PC-9 (cell line): Measurements from ENCODE around the gene GCM1. TPM values are rescaled to one million over a fixed set of nuclear protein-coding genes. Genes with fewer than 3 reads are reported as not detected.

Experiments used
- BruUV-seq: library from RNA; stranded (reverse); fragments of 400-500 nt; replicated peaks from 2 replicates; lab custom pipeline; 2021; lab: Mats Ljungman, UMichigan
- CTCF ChIA-PET: fragments of 300-600 bp; sonication (Branson Sonifier 250); formaldehyde crosslinking; loops from one replicate; lab custom pipeline; 2022; ENCODE audit warnings: antibody characterized with exemption; lab: Charles Lee
- POLR2A ChIA-PET: fragments of 300-600 bp; sonication (Branson Sonifier 250); formaldehyde crosslinking; loops from one replicate; lab custom pipeline; 2022; ENCODE audit warnings: antibody characterized with exemption; ENCODE audit not compliant: unreplicated experiment; lab: Charles Lee
- DNase-seq, 2 experiments: peaks; one replicate each; pipeline versions ENCODE4 v3.0.0 to v3.0.0-alpha.2; 2015 to 2022; ENCODE audit warnings: mixed read lengths in 1 of 2
- H2AFZ ChIP-seq: fragments of 200-600 bp; sonication (generic); 2 replicates; pipeline ENCODE4 v1.8.1; 2017; ENCODE audit warnings: antibody characterized with exemption
- H3F3A ChIP-seq: fragments of 200-600 bp; sonication (generic); 2 replicates; pipeline ENCODE4 v1.8.1; 2017; ENCODE audit warnings: antibody characterized with exemption, mild to moderate bottlenecking, low read depth; ENCODE audit not compliant: insufficient read depth
- H3K27ac ChIP-seq: fragments of 200-600 bp; sonication (generic); 2 replicates; pipeline ENCODE4 v1.6.1; 2016; ENCODE audit warnings: mixed run types
- H3K27me3 ChIP-seq: fragments of 200-600 bp; sonication (generic); 2 replicates; pipeline ENCODE4 v1.6.1; 2016; ENCODE audit warnings: low read depth, mixed run types; ENCODE audit not compliant: insufficient read depth
- H3K36me3 ChIP-seq: fragments of 200-600 bp; sonication (generic); 2 replicates; pipeline ENCODE4 v1.6.1; 2016; ENCODE audit warnings: low read depth, mixed run types
- H3K4me1 ChIP-seq: fragments of 200-600 bp; sonication (generic); replicated peaks from 2 replicates; pipeline ENCODE4 v1.6.1; 2016; ENCODE audit warnings: mixed run types; ENCODE audit not compliant: insufficient read depth
- H3K4me2 ChIP-seq: fragments of 200-600 bp; sonication (generic); 2 replicates; pipeline ENCODE4 v1.6.1; 2017; ENCODE audit warnings: mixed run types
- H3K4me3 ChIP-seq: fragments of 200-600 bp; sonication (generic); 2 replicates; pipeline ENCODE4 v1.6.1; 2016; ENCODE audit warnings: mixed run types
- H3K79me2 ChIP-seq: fragments of 200-600 bp; sonication (generic); 2 replicates; pipeline ENCODE4 v1.6.1; 2017; ENCODE audit warnings: low read depth, mixed run types
- H3K9me2 ChIP-seq: fragments of 200-600 bp; sonication (generic); 2 replicates; pipeline ENCODE4 v1.8.1; 2017; ENCODE audit warnings: mild to moderate bottlenecking; ENCODE audit not compliant: insufficient read depth
- H3K9me3 ChIP-seq: fragments of 200-600 bp; sonication (generic); 2 replicates; pipeline ENCODE4 v1.8.1; 2016; ENCODE audit warnings: low read depth; ENCODE audit not compliant: insufficient read depth
- H4K20me1 ChIP-seq: fragments of 200-600 bp; sonication (generic); 2 replicates; pipeline ENCODE4 v1.8.1; 2017; ENCODE audit not compliant: insufficient read depth
- EZH2 ChIP-seq: fragments of 200-600 bp; sonication (generic); IDR thresholded peaks from 2 replicates; pipeline ENCODE4 v1.8.0; 2017; ENCODE audit warnings: antibody characterized with exemption, low read depth
- intact Hi-C: fragments of 100-400 bp; cut with micrococcal nuclease; formaldehyde crosslinking; loops from one replicate; pipeline ENCODE4 v1.10.0; 2022; ENCODE audit not compliant: unreplicated experiment
- total RNA-seq: library from RNA; stranded (reverse); gene quantifications from 2 replicates; pipeline ENCODE4 v1.2.3, GENCODE V29; 2021
- TF ChIP-seq, protein P1 (sequence below): fragments of 200-600 bp; sonication (generic); conservative IDR thresholded peaks from 2 replicates; pipeline ENCODE4 v1.6.1; 2017; ENCODE audit warnings: mixed run types, antibody characterized with exemption, mild to moderate bottlenecking, moderate library complexity

The GCM1 gene
- total RNA-seq, 1 experiment from 2014 or later, result 0.13 TPM

DNA sequence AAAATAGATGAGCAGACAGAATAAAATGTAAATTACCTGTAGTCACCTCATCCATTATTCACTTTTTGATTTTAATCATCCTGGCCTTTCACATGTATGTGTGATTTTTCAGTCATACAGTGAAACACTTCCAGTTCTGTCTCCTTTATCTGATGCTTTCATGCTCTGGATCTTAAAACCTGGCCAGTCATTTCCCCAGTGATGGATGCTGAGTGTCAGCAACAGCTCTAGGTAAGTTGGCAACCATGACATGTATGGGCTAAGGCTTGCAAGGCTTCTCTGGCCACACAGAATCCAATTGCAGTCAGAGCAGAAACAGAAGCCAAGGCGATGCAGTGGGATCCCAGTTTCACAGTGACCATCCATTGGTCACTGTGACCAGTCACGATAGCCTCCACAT, 47.6 kb downstream of the GCM1 start:
- intact Hi-C loops, result loop anchor here (10.0 kb wide), 1 partner anchor 854 kb away; no protein-coding TSS in a partner anchor
- POLR2A ChIA-PET, result no interaction called here
- Histone ChIP-seq H3K4me1 (peaks cover 7% of the 10 kb centered on the region), H3K79me2 (no peaks in the 10 kb centered on the region), H3K9me2 (no peaks in the 10 kb centered on the region), H3F3A (peaks cover 16% of the 10 kb centered on the region; the same call in 1 of the 2 replicates), H2AFZ (no peak overlapping the region), H3K4me2 (no peak overlapping the region), H4K20me1 (no peaks in the 10 kb centered on the region), H3K9me3 (no peaks in the 10 kb centered on the region), H3K27me3 (no peaks in the 10 kb centered on the region), H3K4me3 (no peak overlapping the region), H3K27ac (no peak overlapping the region), H3K36me3 (peaks cover 8% of the 10 kb centered on the region)
- no peak for DNase-seq
- BruUV-seq, result no TSS peak
- CTCF ChIA-PET, result no interaction called here
- TF ChIP-seq, protein P1, sequence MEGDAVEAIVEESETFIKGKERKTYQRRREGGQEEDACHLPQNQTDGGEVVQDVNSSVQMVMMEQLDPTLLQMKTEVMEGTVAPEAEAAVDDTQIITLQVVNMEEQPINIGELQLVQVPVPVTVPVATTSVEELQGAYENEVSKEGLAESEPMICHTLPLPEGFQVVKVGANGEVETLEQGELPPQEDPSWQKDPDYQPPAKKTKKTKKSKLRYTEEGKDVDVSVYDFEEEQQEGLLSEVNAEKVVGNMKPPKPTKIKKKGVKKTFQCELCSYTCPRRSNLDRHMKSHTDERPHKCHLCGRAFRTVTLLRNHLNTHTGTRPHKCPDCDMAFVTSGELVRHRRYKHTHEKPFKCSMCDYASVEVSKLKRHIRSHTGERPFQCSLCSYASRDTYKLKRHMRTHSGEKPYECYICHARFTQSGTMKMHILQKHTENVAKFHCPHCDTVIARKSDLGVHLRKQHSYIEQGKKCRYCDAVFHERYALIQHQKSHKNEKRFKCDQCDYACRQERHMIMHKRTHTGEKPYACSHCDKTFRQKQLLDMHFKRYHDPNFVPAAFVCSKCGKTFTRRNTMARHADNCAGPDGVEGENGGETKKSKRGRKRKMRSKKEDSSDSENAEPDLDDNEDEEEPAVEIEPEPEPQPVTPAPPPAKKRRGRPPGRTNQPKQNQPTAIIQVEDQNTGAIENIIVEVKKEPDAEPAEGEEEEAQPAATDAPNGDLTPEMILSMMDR, result no peak
- TF ChIP-seq EZH2, result no peak

DNA sequence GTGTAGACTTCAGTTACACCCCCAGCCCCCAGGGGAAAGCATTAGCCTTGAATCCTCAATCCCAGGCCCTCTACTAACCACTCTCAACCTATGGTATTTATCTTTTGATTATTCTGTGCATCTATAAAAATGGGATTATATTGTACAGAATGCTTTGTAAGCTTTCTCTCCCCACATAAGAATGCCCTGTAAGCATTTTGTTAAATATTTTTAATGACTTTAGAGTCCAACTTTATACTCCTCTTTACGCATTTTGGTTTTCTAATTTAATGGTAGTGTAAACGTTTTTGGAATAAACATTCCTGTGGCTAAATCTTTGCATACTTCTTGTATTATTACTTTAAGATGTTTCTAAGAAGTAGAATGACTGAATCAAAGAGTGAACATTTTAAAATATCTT, 48.1 kb downstream of the GCM1 start:
- CTCF ChIA-PET, result no interaction called here
- no peak for DNase-seq
- POLR2A ChIA-PET, result no interaction called here

DNA sequence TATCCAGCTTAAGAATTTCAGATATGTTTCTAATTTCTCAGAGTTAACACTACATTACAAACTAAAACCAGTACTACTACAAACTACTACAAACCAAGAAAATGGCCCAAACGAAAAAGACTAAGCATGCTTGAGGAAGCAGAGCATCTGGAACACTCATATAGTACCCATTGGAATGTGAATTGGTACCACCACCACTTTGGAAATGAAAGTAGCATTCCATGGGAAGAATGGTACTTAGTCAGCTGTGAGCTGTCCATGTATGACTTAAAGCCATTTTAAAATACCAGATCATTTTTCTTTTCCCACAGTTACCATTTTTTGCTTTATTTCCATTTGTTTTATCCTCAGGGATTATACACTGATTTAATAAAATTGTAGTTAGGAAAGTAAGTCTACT, 52.9 kb downstream of the GCM1 start:
- CTCF ChIA-PET, result no interaction called here
- H3K79me2 ChIP-seq, result no peaks in the 10 kb centered on the region

More for the DNA sequence above, 48.1 kb downstream of the GCM1 start:
- H3K9me3 ChIP-seq, result no peaks in the 10 kb centered on the region
- H3K4me1 ChIP-seq, result peaks cover 7% of the 10 kb centered on the region
- TF ChIP-seq EZH2, result no peak
- TF ChIP-seq, protein P1, result no peak
- no peaks in the 10 kb centered on the region for H3K79me2 ChIP-seq
- no peaks in the 10 kb centered on the region for H4K20me1 ChIP-seq
- H3K27ac ChIP-seq, result no peak overlapping the region
- H3K4me3 ChIP-seq, result no peak overlapping the region
- H3F3A ChIP-seq, result peaks cover 16% of the 10 kb centered on the region; the same call in 1 of the 2 replicates
- no TSS peak for BruUV-seq
- no peak overlapping the region for H3K4me2 ChIP-seq
- H2AFZ ChIP-seq, result no peak overlapping the region
- no peaks in the 10 kb centered on the region for H3K27me3 ChIP-seq
- intact Hi-C loops, result loop anchor here (10.0 kb wide), 1 partner anchor 854 kb away; no protein-coding TSS in a partner anchor
- H3K9me2 ChIP-seq, result no peaks in the 10 kb centered on the region
- peaks cover 13% of the 10 kb centered on the region for H3K36me3 ChIP-seq

More for the DNA sequence above, 52.9 kb downstream of the GCM1 start:
- DNase-seq, result no peak
- Histone ChIP-seq H3K27ac (no peak overlapping the region), H3F3A (peaks cover 6% of the 10 kb centered on the region; the same call in 1 of the 2 replicates), H3K4me2 (no peak overlapping the region), H4K20me1 (no peaks in the 10 kb centered on the region), H2AFZ (no peak overlapping the region), H3K36me3 (peaks cover 40% of the 10 kb centered on the region), H3K9me2 (no peaks in the 10 kb centered on the region), H3K27me3 (no peaks in the 10 kb centered on the region), H3K4me3 (no peak overlapping the region), H3K9me3 (no peaks in the 10 kb centered on the region), H3K4me1 (no peaks in the 10 kb centered on the region)
- BruUV-seq, result no TSS peak
- POLR2A ChIA-PET, result no interaction called here
- TF ChIP-seq EZH2, result no peak
- TF ChIP-seq, protein P1, result no peak
- intact Hi-C loops, result no loop called here
